HCT116 (cell line): ENCODE measurements around the gene PDILT. TPM values are rescaled to one million over a fixed set of nuclear protein-coding genes. Genes with fewer than 3 reads are reported as not detected.

Source experiments
- ATAC-seq: fragments of 200-7000 bp; cut with Tn5 transposase; 2 replicates; pipeline ENCODE4 v1.9.1; 2020; ENCODE audit warnings: mild to moderate bottlenecking, moderate library complexity
- BruUV-seq: library from RNA; stranded (reverse); fragments of 400-500 nt; replicated peaks from 2 replicates; lab custom pipeline; 2021; lab: Mats Ljungman, UMichigan
- CTCF ChIA-PET: fragments of 300-600 bp; sonication (Branson Sonifier 250); formaldehyde crosslinking; loops from one replicate; lab custom pipeline; 2021; ENCODE audit warnings: antibody characterized with exemption; lab: Charles Lee
- POLR2A ChIA-PET: fragments of 300-600, 350-600 bp; sonication (Branson Sonifier 250); formaldehyde crosslinking; loops from one replicate; lab custom pipeline; 2021; ENCODE audit warnings: antibody characterized with exemption; lab: Charles Lee
- RAD21 ChIA-PET, 2 experiments: fragments of 300-600 bp; sonication (Branson Sonifier 250); formaldehyde crosslinking; loops; one replicate each; lab custom pipeline; 2023; ENCODE audit warnings: low total read pairs in 2 of 2; ENCODE audit not compliant: uncharacterized antibody in 2 of 2, unreplicated experiment in 2 of 2, low non-redundant PET in 1 of 2; lab: Charles Lee
- DNase-seq: peaks from one replicate; pipeline ENCODE4 v3.0.0-alpha.2; 2010; ENCODE audit warnings: low read depth, low spot score
- H2AFZ ChIP-seq: fragments of 200-600 bp; shearing (Covaris generic), sonication (generic); 2 replicates; pipeline ENCODE4 v1.6.1; 2017; ENCODE audit warnings: low read depth, mixed run types, mixed read lengths, antibody characterized with exemption, low read length; ENCODE audit not compliant: poor library complexity, severe bottlenecking
- H3K27ac ChIP-seq: 2 replicates; pipeline ENCODE4 v1.5.1; 2012; ENCODE audit warnings: low read depth, low read length
- H3K27me3 ChIP-seq: fragments of 200-600 bp; sonication (generic); 2 replicates; pipeline ENCODE4 v1.6.1; 2016; ENCODE audit warnings: mixed run types, low read length, mixed read lengths; ENCODE audit not compliant: insufficient read depth
- H3K36me3 ChIP-seq, 2 experiments: fragments of 200-500 bp in 1 of 2; fragments of 200-600 bp in 1 of 2; sonication (Bioruptor generic) in 1 of 2; sonication (generic) in 1 of 2; 2 replicates each; pipeline versions ENCODE4 v1.5.1 to v1.6.1; 2014 to 2016; ENCODE audit warnings: low read length in 2 of 2, inconsistent platforms in 1 of 2, mixed read lengths in 1 of 2, mixed run types in 1 of 2; ENCODE audit not compliant: insufficient read depth in 2 of 2, control insufficient read depth in 1 of 2
- H3K4me1 ChIP-seq, 2 experiments: fragments of 200-600 bp in 1 of 2; sonication (generic) in 1 of 2; 2 replicates each; pipeline versions ENCODE4 v1.5.1 to v1.6.1; 2012 to 2017; ENCODE audit warnings: low read length in 2 of 2, inconsistent platforms in 1 of 2, mild to moderate bottlenecking in 1 of 2, mixed read lengths in 1 of 2, mixed run types in 1 of 2, moderate library complexity in 1 of 2; ENCODE audit not compliant: insufficient read depth in 2 of 2, control insufficient read depth in 1 of 2
- H3K4me2 ChIP-seq: fragments of 200-600 bp; sonication (generic); 2 replicates; pipeline ENCODE4 v1.6.1; 2017; ENCODE audit warnings: mixed run types, low read length, mixed read lengths
- H3K4me3 ChIP-seq, 2 experiments: fragments of 200-600 bp in 1 of 2; sonication (generic) in 1 of 2; replicated peaks in 1 of 2; 2 replicates each; pipeline ENCODE4 v1.5.1; 2011 to 2016; ENCODE audit warnings: low read length in 2 of 2, control low read depth in 1 of 2, low read depth in 1 of 2, mild to moderate bottlenecking in 1 of 2, mixed read lengths in 1 of 2, mixed run types in 1 of 2
- H3K79me2 ChIP-seq: fragments of 200-600 bp; sonication (generic); 2 replicates; pipeline ENCODE4 v1.6.1; 2017; ENCODE audit warnings: mild to moderate bottlenecking, mixed run types, low read length, moderate library complexity, mixed read lengths; ENCODE audit not compliant: insufficient read depth
- H3K9ac ChIP-seq: fragments of 200-600 bp; sonication (generic); 2 replicates; pipeline ENCODE4 v1.6.1; 2016; ENCODE audit warnings: low read length, mixed read lengths
- H3K9me2 ChIP-seq: fragments of 200-600 bp; sonication (generic), shearing (Covaris generic); 2 replicates; pipeline ENCODE4 v1.6.1; 2017; ENCODE audit warnings: mixed run types, mild to moderate bottlenecking, moderate library complexity; ENCODE audit not compliant: insufficient read depth
- H3K9me3 ChIP-seq, 2 experiments: fragments of 200-500 bp in 1 of 2; fragments of 200-600 bp in 1 of 2; sonication (Bioruptor generic) in 1 of 2; sonication (generic) in 1 of 2; 2 replicates each; pipeline ENCODE4 v1.6.1; 2014 to 2017; ENCODE audit warnings: low read length in 2 of 2, mixed read lengths in 2 of 2, inconsistent platforms in 1 of 2, low read depth in 1 of 2, mild to moderate bottlenecking in 1 of 2, mixed run types in 1 of 2, moderate library complexity in 1 of 2; ENCODE audit not compliant: control insufficient read depth in 1 of 2, insufficient read depth in 1 of 2
- H4K20me1 ChIP-seq: fragments of 200-600 bp; sonication (generic), shearing (Covaris generic); 2 replicates; pipeline ENCODE4 v1.6.1; 2017; ENCODE audit warnings: mixed run types, mild to moderate bottlenecking, moderate library complexity; ENCODE audit not compliant: insufficient read depth
- CTCF ChIP-seq, 3 experiments: fragments of 200-600 bp in 1 of 3; sonication (generic) in 1 of 3; IDR thresholded peaks in 2 of 3; conservative IDR thresholded peaks in 1 of 3; 2 replicates each; pipeline ENCODE4 v1.5.1; 2012 to 2017; ENCODE audit warnings: low read depth in 2 of 3, low read length in 2 of 3, antibody characterized with exemption in 1 of 3, borderline replicate concordance in 1 of 3, control low read depth in 1 of 3, mild to moderate bottlenecking in 1 of 3, mixed read lengths in 1 of 3, mixed run types in 1 of 3, moderate library complexity in 1 of 3; ENCODE audit not compliant: insufficient read depth in 1 of 3
- EZH2phosphoT487 ChIP-seq: fragments of 200-600 bp; IDR thresholded peaks from 2 replicates; pipeline ENCODE4 v1.6.1; 2018; ENCODE audit warnings: antibody characterized with exemption, borderline replicate concordance
- RAD21 ChIP-seq: IDR thresholded peaks from 2 replicates; pipeline ENCODE4 v1.6.1; 2012; ENCODE audit warnings: low read depth, mild to moderate bottlenecking
- ZNF274 ChIP-seq: fragments of 200-500 bp; sonication (Bioruptor generic); IDR thresholded peaks from 2 replicates; pipeline ENCODE4 v1.6.1; 2014; ENCODE audit warnings: mild to moderate bottlenecking, low read depth, low read length, inconsistent platforms
- intact Hi-C: fragments of 100-400 bp; cut with micrococcal nuclease; formaldehyde crosslinking; loops from 2 replicates; pipeline ENCODE4 v1.10.0; 2022
- total RNA-seq: library from RNA; stranded (reverse); gene quantifications from one replicate; pipeline ENCODE4 v1.2.1, GENCODE V29; 2021; ENCODE audit not compliant: unreplicated experiment
- TF ChIP-seq, protein P1 (sequence below): IDR thresholded peaks from 2 replicates; pipeline ENCODE4 v1.6.1; 2012; ENCODE audit warnings: low read depth

PDILT gene
- total RNA-seq, 1 experiment from 2014 or later = not detected

GRCh38 chr16:20359997-20360396, 44.5 kb downstream of the PDILT start:
- Histone ChIP-seq H3K36me3 (no peaks in the 10 kb centered on the region), H3K4me1 (no peaks in the 10 kb centered on the region), H3K9me2 (no peaks in the 10 kb centered on the region), H3K27me3 (peaks cover 56% of the 10 kb centered on the region), H4K20me1 (no peaks in the 10 kb centered on the region), H3K9ac (no peak overlapping the region), H2AFZ (no peak overlapping the region), H3K4me2 (no peak overlapping the region), H3K79me2 (no peaks in the 10 kb centered on the region), H3K27ac (no peak overlapping the region), H3K9me3 (no peaks in the 10 kb centered on the region), H3K4me3 (no peak overlapping the region)
- RAD21 ChIA-PET = no interaction called here
- CTCF ChIA-PET = interaction anchor here (1.0 to 2.5 kb wide), 3 partner anchors 23 to 453 kb away, joined by 3 to 9 read pairs (median 8); no protein-coding TSS in a partner anchor
- no TSS peak for BruUV-seq
- POLR2A ChIA-PET = no interaction called here
- ATAC-seq (peak; percentile 72), DNase-seq (no peak)
- intact Hi-C loops = loop anchor here (1.0 kb wide), 1 partner anchor 23 kb away; no protein-coding TSS in a partner anchor
- TF ChIP-seq EZH2phosphoT487 (no peak), CTCF (IDR thresholded peaks at IDR 0.05 in 2 of 3, conservative IDR thresholded peaks at IDR 0.05 in 1 of 3; ENCODE audit: borderline replicate concordance in 1 of 3, insufficient read depth in 1 of 3, low read depth in 2 of 3, low read length in 2 of 3) (peak; percentile 24 to 69 (median 59); a peak in 5 of 6 replicates), ZNF274 (no peak), RAD21 (peak; percentile 35; the same call in 1 of the 2 replicates)
- TF ChIP-seq, protein P1, sequence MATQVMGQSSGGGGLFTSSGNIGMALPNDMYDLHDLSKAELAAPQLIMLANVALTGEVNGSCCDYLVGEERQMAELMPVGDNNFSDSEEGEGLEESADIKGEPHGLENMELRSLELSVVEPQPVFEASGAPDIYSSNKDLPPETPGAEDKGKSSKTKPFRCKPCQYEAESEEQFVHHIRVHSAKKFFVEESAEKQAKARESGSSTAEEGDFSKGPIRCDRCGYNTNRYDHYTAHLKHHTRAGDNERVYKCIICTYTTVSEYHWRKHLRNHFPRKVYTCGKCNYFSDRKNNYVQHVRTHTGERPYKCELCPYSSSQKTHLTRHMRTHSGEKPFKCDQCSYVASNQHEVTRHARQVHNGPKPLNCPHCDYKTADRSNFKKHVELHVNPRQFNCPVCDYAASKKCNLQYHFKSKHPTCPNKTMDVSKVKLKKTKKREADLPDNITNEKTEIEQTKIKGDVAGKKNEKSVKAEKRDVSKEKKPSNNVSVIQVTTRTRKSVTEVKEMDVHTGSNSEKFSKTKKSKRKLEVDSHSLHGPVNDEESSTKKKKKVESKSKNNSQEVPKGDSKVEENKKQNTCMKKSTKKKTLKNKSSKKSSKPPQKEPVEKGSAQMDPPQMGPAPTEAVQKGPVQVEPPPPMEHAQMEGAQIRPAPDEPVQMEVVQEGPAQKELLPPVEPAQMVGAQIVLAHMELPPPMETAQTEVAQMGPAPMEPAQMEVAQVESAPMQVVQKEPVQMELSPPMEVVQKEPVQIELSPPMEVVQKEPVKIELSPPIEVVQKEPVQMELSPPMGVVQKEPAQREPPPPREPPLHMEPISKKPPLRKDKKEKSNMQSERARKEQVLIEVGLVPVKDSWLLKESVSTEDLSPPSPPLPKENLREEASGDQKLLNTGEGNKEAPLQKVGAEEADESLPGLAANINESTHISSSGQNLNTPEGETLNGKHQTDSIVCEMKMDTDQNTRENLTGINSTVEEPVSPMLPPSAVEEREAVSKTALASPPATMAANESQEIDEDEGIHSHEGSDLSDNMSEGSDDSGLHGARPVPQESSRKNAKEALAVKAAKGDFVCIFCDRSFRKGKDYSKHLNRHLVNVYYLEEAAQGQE = no peak
